ENCODE data around the gene TARS2.

Gene TARS2

GRCh38 chr1:150521196-150521968 lies 34.2 kb downstream of the TARS2 start:
- Histone ChIP-seq H3K9ac (ENCODE audit: low read length in 2 of 2) (no peak overlapping the region), H3K27me3 (ENCODE audit: control insufficient read depth in 1 of 2, insufficient read depth in 2 of 2, low read length in 2 of 2) (no peaks in the 10 kb centered on the region), H3K9me3 (ENCODE audit: control insufficient read depth in 2 of 2, low read length in 2 of 2) (no peaks in the 10 kb centered on the region), H3K4me3 (ENCODE audit: low read length in 2 of 2) (no peak overlapping the region), H3K27ac (ENCODE audit: low read length) (no peak overlapping the region), H3K4me1 (ENCODE audit: control insufficient read depth, insufficient read depth, low read length) (peaks cover 6% of the 10 kb centered on the region), H3K36me3 (ENCODE audit: control insufficient read depth in 2 of 2, insufficient read depth in 2 of 2, low read length in 2 of 2) (no peaks in the 10 kb centered on the region)

GRCh38 chr1:150525348-150525747 lies 38.1 kb downstream of the TARS2 start:
- peaks cover 7% of the 10 kb centered on the region for H3K4me1 ChIP-seq (ENCODE audit: control insufficient read depth, insufficient read depth, low read length)
- H3K9me3 ChIP-seq (ENCODE audit: control insufficient read depth in 2 of 2, low read length in 2 of 2): no peaks in the 10 kb centered on the region
- H3K4me3 ChIP-seq (ENCODE audit: low read length in 2 of 2): no peak overlapping the region
- no peaks in the 10 kb centered on the region for H3K27me3 ChIP-seq (ENCODE audit: control insufficient read depth in 1 of 2, insufficient read depth in 2 of 2, low read length in 2 of 2)
- no peaks in the 10 kb centered on the region for H3K36me3 ChIP-seq (ENCODE audit: control insufficient read depth in 2 of 2, insufficient read depth in 2 of 2, low read length in 2 of 2)
- H3K27ac ChIP-seq (ENCODE audit: low read length): no peak overlapping the region
- H3K9ac ChIP-seq (ENCODE audit: low read length in 2 of 2): no peak overlapping the region

- H3K27me3 ChIP-seq (ENCODE audit: control insufficient read depth in 1 of 2, insufficient read depth in 2 of 2, low read length in 2 of 2): no peaks in the 10 kb centered on the region
- no peak overlapping the region for H3K4me3 ChIP-seq (ENCODE audit: low read length in 2 of 2)
- H3K36me3 ChIP-seq (ENCODE audit: control insufficient read depth in 2 of 2, insufficient read depth in 2 of 2, low read length in 2 of 2): no peaks in the 10 kb centered on the region
- H3K4me1 ChIP-seq (ENCODE audit: control insufficient read depth, insufficient read depth, low read length): peaks cover 20% of the 10 kb centered on the region
- H3K9ac ChIP-seq (ENCODE audit: low read length in 2 of 2): no peak overlapping the region
- no peaks in the 10 kb centered on the region for H3K9me3 ChIP-seq (ENCODE audit: control insufficient read depth in 2 of 2, low read length in 2 of 2)
- no peak overlapping the region for H3K27ac ChIP-seq (ENCODE audit: low read length)
These were observed 41.0 kb downstream of the TARS2 start for GRCh38 chr1:150528196-150528595.

- Histone ChIP-seq H3K4me1 (ENCODE audit: control insufficient read depth, insufficient read depth, low read length) (peaks cover 24% of the 10 kb centered on the region), H3K9ac (ENCODE audit: low read length in 2 of 2) (peak overlapping the region in 1 of 2 donors; percentile 15), H3K27ac (ENCODE audit: low read length) (no peak overlapping the region), H3K4me3 (ENCODE audit: low read length in 2 of 2) (no peak overlapping the region), H3K27me3 (ENCODE audit: control insufficient read depth in 1 of 2, insufficient read depth in 2 of 2, low read length in 2 of 2) (no peaks in the 10 kb centered on the region), H3K36me3 (ENCODE audit: control insufficient read depth in 2 of 2, insufficient read depth in 2 of 2, low read length in 2 of 2) (no peaks in the 10 kb centered on the region), H3K9me3 (ENCODE audit: control insufficient read depth in 2 of 2, low read length in 2 of 2) (no peaks in the 10 kb centered on the region)
These were observed 41.8 kb downstream of the TARS2 start for GRCh38 chr1:150529017-150529416.

GRCh38 chr1:150530491-150531159 lies 43.4 kb downstream of the TARS2 start:
- no peak overlapping the region for H3K9ac ChIP-seq (ENCODE audit: low read length in 2 of 2)
- peaks cover 27% of the 10 kb centered on the region for H3K4me1 ChIP-seq (ENCODE audit: control insufficient read depth, insufficient read depth, low read length)
- H3K27ac ChIP-seq (ENCODE audit: low read length): no peak overlapping the region
- no peak overlapping the region for H3K4me3 ChIP-seq (ENCODE audit: low read length in 2 of 2)
- H3K9me3 ChIP-seq (ENCODE audit: control insufficient read depth in 2 of 2, low read length in 2 of 2): no peaks in the 10 kb centered on the region
- no peaks in the 10 kb centered on the region for H3K36me3 ChIP-seq (ENCODE audit: control insufficient read depth in 2 of 2, insufficient read depth in 2 of 2, low read length in 2 of 2)
- no peaks in the 10 kb centered on the region for H3K27me3 ChIP-seq (ENCODE audit: control insufficient read depth in 1 of 2, insufficient read depth in 2 of 2, low read length in 2 of 2)

- Histone ChIP-seq H3K9ac (ENCODE audit: low read length in 2 of 2) (peak overlapping the region; percentile 3 to 72), H3K36me3 (ENCODE audit: control insufficient read depth in 2 of 2, insufficient read depth in 2 of 2, low read length in 2 of 2) (no peaks in the 10 kb centered on the region), H3K4me1 (ENCODE audit: control insufficient read depth, insufficient read depth, low read length) (peaks cover 42% of the 10 kb centered on the region), H3K4me3 (ENCODE audit: low read length in 2 of 2) (peak overlapping the region in 1 of 2 donors; percentile 40), H3K27ac (ENCODE audit: low read length) (peak overlapping the region; percentile 88), H3K9me3 (ENCODE audit: control insufficient read depth in 2 of 2, low read length in 2 of 2) (no peaks in the 10 kb centered on the region), H3K27me3 (ENCODE audit: control insufficient read depth in 1 of 2, insufficient read depth in 2 of 2, low read length in 2 of 2) (no peaks in the 10 kb centered on the region)
These were observed 45.6 kb downstream of the TARS2 start for GRCh38 chr1:150532860-150533259.

GRCh38 chr1:150534002-150534401 lies 46.8 kb downstream of the TARS2 start:
- H3K4me1 ChIP-seq (ENCODE audit: control insufficient read depth, insufficient read depth, low read length): peaks cover 45% of the 10 kb centered on the region
- no peaks in the 10 kb centered on the region for H3K36me3 ChIP-seq (ENCODE audit: control insufficient read depth in 2 of 2, insufficient read depth in 2 of 2, low read length in 2 of 2)
- peak overlapping the region; percentile 88 for H3K27ac ChIP-seq (ENCODE audit: low read length)
- H3K27me3 ChIP-seq (ENCODE audit: control insufficient read depth in 1 of 2, insufficient read depth in 2 of 2, low read length in 2 of 2): no peaks in the 10 kb centered on the region
- H3K9me3 ChIP-seq (ENCODE audit: control insufficient read depth in 2 of 2, low read length in 2 of 2): no peaks in the 10 kb centered on the region
- peak overlapping the region in 1 of 2 donors; percentile 13 for H3K9ac ChIP-seq (ENCODE audit: low read length in 2 of 2)
- no peak overlapping the region for H3K4me3 ChIP-seq (ENCODE audit: low read length in 2 of 2)

- H3K27ac ChIP-seq (ENCODE audit: low read length): peak overlapping the region; percentile 24
- no peaks in the 10 kb centered on the region for H3K27me3 ChIP-seq (ENCODE audit: control insufficient read depth in 1 of 2, insufficient read depth in 2 of 2, low read length in 2 of 2)
- no peaks in the 10 kb centered on the region for H3K9me3 ChIP-seq (ENCODE audit: control insufficient read depth in 2 of 2, low read length in 2 of 2)
- H3K4me3 ChIP-seq (ENCODE audit: low read length in 2 of 2): no peak overlapping the region
- H3K36me3 ChIP-seq (ENCODE audit: control insufficient read depth in 2 of 2, insufficient read depth in 2 of 2, low read length in 2 of 2): no peaks in the 10 kb centered on the region
- no peak overlapping the region for H3K9ac ChIP-seq (ENCODE audit: low read length in 2 of 2)
- peaks cover 41% of the 10 kb centered on the region for H3K4me1 ChIP-seq (ENCODE audit: control insufficient read depth, insufficient read depth, low read length)
These were observed 48.5 kb downstream of the TARS2 start for GRCh38 chr1:150535511-150536287.

GRCh38 chr1:150536836-150537731 lies 49.9 kb downstream of the TARS2 start:
- no peaks in the 10 kb centered on the region for H3K9me3 ChIP-seq (ENCODE audit: control insufficient read depth in 2 of 2, low read length in 2 of 2)
- no peak overlapping the region for H3K9ac ChIP-seq (ENCODE audit: low read length in 2 of 2)
- H3K27ac ChIP-seq (ENCODE audit: low read length): peak overlapping the region; percentile 53
- no peaks in the 10 kb centered on the region for H3K36me3 ChIP-seq (ENCODE audit: control insufficient read depth in 2 of 2, insufficient read depth in 2 of 2, low read length in 2 of 2)
- H3K4me3 ChIP-seq (ENCODE audit: low read length in 2 of 2): peak overlapping the region in 1 of 2 donors; percentile 3
- H3K27me3 ChIP-seq (ENCODE audit: control insufficient read depth in 1 of 2, insufficient read depth in 2 of 2, low read length in 2 of 2): no peaks in the 10 kb centered on the region
- H3K4me1 ChIP-seq (ENCODE audit: control insufficient read depth, insufficient read depth, low read length): peaks cover 40% of the 10 kb centered on the region

Data from stomach smooth muscle (tissue), 2 donors.